H9 (cell line): ENCODE measurements around the gene GNA12. TPM values are rescaled to one million over a fixed set of nuclear protein-coding genes. Genes with fewer than 3 reads are reported as not detected.

Source experiments
- DNase-seq: peaks from one replicate; pipeline ENCODE4 v3.0.0-alpha.2; 2017
- H2AFZ ChIP-seq: one replicate; pipeline ENCODE4 v1.6.1; 2013; ENCODE audit warnings: mild to moderate bottlenecking, low read length, control low read depth, moderate library complexity
- H2AK5ac ChIP-seq: 2 replicates; pipeline ENCODE4 v1.6.1; 2013; ENCODE audit warnings: low read length, control low read depth, mixed read lengths; ENCODE audit not compliant: insufficient read length
- H2BK120ac ChIP-seq: one replicate; pipeline ENCODE4 v1.6.1; 2013; ENCODE audit warnings: low read depth, mild to moderate bottlenecking, low read length, control low read depth, inconsistent platforms; ENCODE audit not compliant: poor library complexity, severe bottlenecking
- H2BK12ac ChIP-seq: 2 replicates; pipeline ENCODE4 v1.6.1; 2013; ENCODE audit warnings: low read length, control low read depth, mixed read lengths, low read depth; ENCODE audit not compliant: insufficient read length
- H2BK15ac ChIP-seq: 2 replicates; pipeline ENCODE4 v1.6.1; 2013; ENCODE audit warnings: low read depth, low read length, control low read depth
- H2BK20ac ChIP-seq: one replicate; pipeline ENCODE4 v1.6.1; 2013; ENCODE audit warnings: low read depth, mild to moderate bottlenecking, low read length, control low read depth, inconsistent platforms; ENCODE audit not compliant: poor library complexity, severe bottlenecking
- H2BK5ac ChIP-seq: 2 replicates; pipeline ENCODE4 v1.6.1; 2013; ENCODE audit warnings: low read length, control low read depth, mixed read lengths; ENCODE audit not compliant: insufficient read length
- H3K14ac ChIP-seq: 2 replicates; pipeline ENCODE4 v1.6.1; 2013; ENCODE audit warnings: low read length, control low read depth; ENCODE audit not compliant: insufficient read depth
- H3K18ac ChIP-seq: 2 replicates; pipeline ENCODE4 v1.6.1; 2013; ENCODE audit warnings: low read depth, mild to moderate bottlenecking, mixed read lengths, low read length, control low read depth; ENCODE audit not compliant: insufficient read length
- H3K23ac ChIP-seq: 2 replicates; pipeline ENCODE4 v1.6.1; 2013; ENCODE audit warnings: low read length, control low read depth, mixed read lengths, low read depth; ENCODE audit not compliant: insufficient read length
- H3K23me2 ChIP-seq: 2 replicates; pipeline ENCODE4 v1.6.1; 2013; ENCODE audit warnings: low read depth, mild to moderate bottlenecking, mixed read lengths, low read length, control low read depth; ENCODE audit not compliant: insufficient read length, poor library complexity, severe bottlenecking
- H3K27ac ChIP-seq: 2 replicates; pipeline ENCODE4 v1.5.1; 2013; ENCODE audit warnings: low read length, control low read depth, mixed read lengths, low read depth; ENCODE audit not compliant: insufficient read length
- H3K27me3 ChIP-seq: 2 replicates; pipeline ENCODE4 v1.6.1; 2013; ENCODE audit warnings: low read length, control low read depth, inconsistent platforms; ENCODE audit not compliant: insufficient read depth
- H3K4ac ChIP-seq: 2 replicates; pipeline ENCODE4 v1.6.1; 2013; ENCODE audit warnings: low read depth, mild to moderate bottlenecking, control low read depth, inconsistent platforms, low read length, moderate library complexity
- H3K4me1 ChIP-seq: 2 replicates; pipeline ENCODE4 v1.6.1; 2013; ENCODE audit warnings: low read length, control low read depth, inconsistent platforms; ENCODE audit not compliant: insufficient read depth
- H3K4me2 ChIP-seq: 2 replicates; pipeline ENCODE4 v1.6.1; 2013; ENCODE audit warnings: low read length, control low read depth, mixed read lengths; ENCODE audit not compliant: insufficient read length, insufficient read depth
- H3K56ac ChIP-seq: 2 replicates; pipeline ENCODE4 v1.6.1; 2013; ENCODE audit warnings: low read depth, mild to moderate bottlenecking, mixed read lengths, low read length, control low read depth; ENCODE audit not compliant: insufficient read length
- H3K79me1 ChIP-seq: 2 replicates; pipeline ENCODE4 v1.6.1; 2013; ENCODE audit warnings: low read depth, mild to moderate bottlenecking, moderate library complexity, low read length, control low read depth, inconsistent platforms; ENCODE audit not compliant: insufficient read depth, poor library complexity, severe bottlenecking
- H3K79me2 ChIP-seq: 2 replicates; pipeline ENCODE4 v1.6.1; 2013; ENCODE audit warnings: low read length, control low read depth, inconsistent platforms; ENCODE audit not compliant: insufficient read depth
- H3K9ac ChIP-seq: 2 replicates; pipeline ENCODE4 v1.6.1; 2013; ENCODE audit warnings: low read length, control low read depth, mixed read lengths; ENCODE audit not compliant: insufficient read length; ENCODE audit errors: extremely low read depth
- H3K9me3 ChIP-seq: one replicate; pipeline ENCODE4 v1.6.1; 2013; ENCODE audit warnings: low read depth, low read length, inconsistent platforms; ENCODE audit not compliant: control insufficient read depth
- H3T11ph ChIP-seq: one replicate; pipeline ENCODE4 v1.6.1; 2013; ENCODE audit warnings: mild to moderate bottlenecking, low read length, control low read depth, inconsistent platforms
- H4K20me1 ChIP-seq: one replicate; pipeline ENCODE4 v1.6.1; 2013; ENCODE audit not compliant: control insufficient read depth, insufficient read length, insufficient read depth
- H4K5ac ChIP-seq: 2 replicates; pipeline ENCODE4 v1.6.1; 2013; ENCODE audit warnings: low read depth, mild to moderate bottlenecking, mixed read lengths, low read length, control low read depth; ENCODE audit not compliant: insufficient read length
- H4K8ac ChIP-seq: replicated peaks from 2 replicates; pipeline ENCODE4 v1.6.1; 2013; ENCODE audit warnings: low read length, control low read depth, mixed read lengths, low read depth; ENCODE audit not compliant: insufficient read length
- H4K91ac ChIP-seq: 2 replicates; pipeline ENCODE4 v1.6.1; 2013; ENCODE audit warnings: low read depth, mild to moderate bottlenecking, moderate library complexity, mixed read lengths, low read length, control low read depth; ENCODE audit not compliant: insufficient read length
- H3K27ac Mint-ChIP-seq, 3 experiments: 2 replicates in 2 of 3; 3 replicates in 1 of 3; pipeline ENCODE4 v1.8.0; 2020 to 2021; ENCODE audit warnings: mixed read lengths in 3 of 3, mild to moderate bottlenecking in 1 of 3, moderate library complexity in 1 of 3
- H3K27me3 Mint-ChIP-seq: 2 replicates; pipeline ENCODE4 v1.8.0; 2021; ENCODE audit warnings: low read depth, mild to moderate bottlenecking, moderate library complexity, mixed read lengths
- H3K36me3 Mint-ChIP-seq, 3 experiments: 2 replicates in 2 of 3; 3 replicates in 1 of 3; pipeline ENCODE4 v1.8.0; 2020 to 2021; ENCODE audit warnings: low read depth in 3 of 3, mixed read lengths in 3 of 3; ENCODE audit not compliant: insufficient read depth in 1 of 3
- H3K4me1 Mint-ChIP-seq, 2 experiments: 2 replicates each; pipeline ENCODE4 v1.8.0; 2020; ENCODE audit warnings: mixed read lengths in 2 of 2
- H3K4me3 Mint-ChIP-seq, 2 experiments: 2 replicates in 1 of 2; 3 replicates in 1 of 2; pipeline ENCODE4 v1.8.0; 2020 to 2021; ENCODE audit warnings: mild to moderate bottlenecking in 2 of 2, mixed read lengths in 2 of 2, moderate library complexity in 1 of 2
- H3K9me3 Mint-ChIP-seq, 2 experiments: 2 replicates in 1 of 2; 3 replicates in 1 of 2; pipeline ENCODE4 v1.8.0; 2020; ENCODE audit warnings: mild to moderate bottlenecking in 2 of 2, mixed read lengths in 2 of 2, moderate library complexity in 1 of 2
- WGBS: extraction: QIAGEN DNeasy Blood & Tissue Kit; methylation state at CpG from one replicate; pipeline ENCODE4 v1.1.7; 2013; ENCODE audit warnings: missing lambda C conversion rate, low lambda C conversion rate, mixed read lengths; ENCODE audit not compliant: insufficient read length; ENCODE audit errors: extremely low coverage; 5-methylcytosine and 5-hydroxymethylcytosine counted together
- total RNA-seq: library from RNA; stranded (reverse); gene quantifications from 2 replicates; pipeline ENCODE4 v1.2.1, GENCODE V29; 2021
- TF ChIP-seq, protein P1 (sequence below): fragments of 200-600 bp; sonication (generic); conservative IDR thresholded peaks from 3 replicates; pipeline ENCODE4 v1.8.0; 2021; ENCODE audit warnings: antibody characterized with exemption, mild to moderate bottlenecking

Gene GNA12
- total RNA-seq, 1 experiment from 2014 or later: 60.2 TPM

DNA sequence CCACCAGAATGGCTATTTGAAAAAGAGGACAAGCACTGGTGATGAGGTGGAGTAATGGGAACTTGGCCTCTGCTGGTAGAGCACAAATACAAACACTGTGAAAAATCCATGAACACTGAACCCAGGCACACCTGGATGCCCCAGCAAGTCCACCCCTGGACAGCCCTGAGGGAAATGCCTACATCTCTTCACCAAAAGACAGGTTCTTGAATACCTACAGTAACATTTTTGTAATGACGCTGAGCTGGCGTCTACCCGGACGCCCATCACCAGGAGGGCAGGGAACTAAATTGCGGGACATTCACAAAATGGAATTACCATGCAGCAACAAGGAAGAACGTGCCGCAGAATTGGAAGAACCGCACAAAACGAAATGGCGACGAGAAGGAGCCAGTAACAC lies 70.5 kb downstream of the GNA12 start:
- Histone ChIP-seq H3K14ac (no peak overlapping the region), H3K9me3 (no peaks in the 10 kb centered on the region), H2BK120ac (no peak overlapping the region), H3K23me2 (no peaks in the 10 kb centered on the region), H2BK5ac (no peak overlapping the region), H3K4me2 (no peak overlapping the region), H3K27ac (no peak overlapping the region), H3K79me2 (peaks cover 6% of the 10 kb centered on the region; the same call in 1 of the 2 replicates), H3K9ac (no peak overlapping the region), H3T11ph (no peak overlapping the region), H4K8ac (no peak overlapping the region), H4K5ac (no peak overlapping the region), H2AK5ac (no peak overlapping the region), H3K4me1 (no peaks in the 10 kb centered on the region), H3K4ac (no peak overlapping the region), H2BK20ac (no peak overlapping the region), H2AFZ (no peak overlapping the region), H4K20me1 (peaks cover 3% of the 10 kb centered on the region), H3K79me1 (peaks cover 9% of the 10 kb centered on the region), H3K23ac (no peak overlapping the region), H2BK12ac (no peak overlapping the region), H3K18ac (no peak overlapping the region), H2BK15ac (no peak overlapping the region), H4K91ac (no peak overlapping the region), H3K56ac (no peak overlapping the region), H3K27me3 (no peaks in the 10 kb centered on the region; the same call in 1 of the 2 replicates)
- TF ChIP-seq, protein P1, sequence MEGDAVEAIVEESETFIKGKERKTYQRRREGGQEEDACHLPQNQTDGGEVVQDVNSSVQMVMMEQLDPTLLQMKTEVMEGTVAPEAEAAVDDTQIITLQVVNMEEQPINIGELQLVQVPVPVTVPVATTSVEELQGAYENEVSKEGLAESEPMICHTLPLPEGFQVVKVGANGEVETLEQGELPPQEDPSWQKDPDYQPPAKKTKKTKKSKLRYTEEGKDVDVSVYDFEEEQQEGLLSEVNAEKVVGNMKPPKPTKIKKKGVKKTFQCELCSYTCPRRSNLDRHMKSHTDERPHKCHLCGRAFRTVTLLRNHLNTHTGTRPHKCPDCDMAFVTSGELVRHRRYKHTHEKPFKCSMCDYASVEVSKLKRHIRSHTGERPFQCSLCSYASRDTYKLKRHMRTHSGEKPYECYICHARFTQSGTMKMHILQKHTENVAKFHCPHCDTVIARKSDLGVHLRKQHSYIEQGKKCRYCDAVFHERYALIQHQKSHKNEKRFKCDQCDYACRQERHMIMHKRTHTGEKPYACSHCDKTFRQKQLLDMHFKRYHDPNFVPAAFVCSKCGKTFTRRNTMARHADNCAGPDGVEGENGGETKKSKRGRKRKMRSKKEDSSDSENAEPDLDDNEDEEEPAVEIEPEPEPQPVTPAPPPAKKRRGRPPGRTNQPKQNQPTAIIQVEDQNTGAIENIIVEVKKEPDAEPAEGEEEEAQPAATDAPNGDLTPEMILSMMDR: no peak
- H3K4me1 Mint-ChIP-seq: peaks cover 12 to 14% of the 10 kb centered on the region in 2 experiments
- no peaks in the 10 kb centered on the region; a peak in 2 of 5 replicates for H3K9me3 Mint-ChIP-seq
- H3K4me3 Mint-ChIP-seq: no peak overlapping the region
- H3K27ac Mint-ChIP-seq: peak overlapping the region in 1 of 3 experiments; percentile 15; a peak in 1 of 7 replicates
- peaks cover 35 to 53% (median 36%) of the 10 kb centered on the region in 3 experiments for H3K36me3 Mint-ChIP-seq
- H3K27me3 Mint-ChIP-seq: no peaks in the 10 kb centered on the region
- no peak for DNase-seq
- WGBS: no CpG with 5 or more reads among the region's 11 CpGs
